HG02840 (cell line): Measurements from ENCODE around the gene FNBP1.

ENCODE experiments used
- ATAC-seq: cut with Tn5 transposase; IDR thresholded peaks from one replicate; pipeline ENCODE4 v1.9.1; 2021; ENCODE audit warnings: mild to moderate bottlenecking, moderate library complexity, moderate number of reproducible peaks; ENCODE audit not compliant: unreplicated experiment, low FRiP score

Gene FNBP1

GRCh38 chr9:129867136-129868022 lies 175.6 kb downstream of the FNBP1 start:
- ATAC-seq = no peak

DNA sequence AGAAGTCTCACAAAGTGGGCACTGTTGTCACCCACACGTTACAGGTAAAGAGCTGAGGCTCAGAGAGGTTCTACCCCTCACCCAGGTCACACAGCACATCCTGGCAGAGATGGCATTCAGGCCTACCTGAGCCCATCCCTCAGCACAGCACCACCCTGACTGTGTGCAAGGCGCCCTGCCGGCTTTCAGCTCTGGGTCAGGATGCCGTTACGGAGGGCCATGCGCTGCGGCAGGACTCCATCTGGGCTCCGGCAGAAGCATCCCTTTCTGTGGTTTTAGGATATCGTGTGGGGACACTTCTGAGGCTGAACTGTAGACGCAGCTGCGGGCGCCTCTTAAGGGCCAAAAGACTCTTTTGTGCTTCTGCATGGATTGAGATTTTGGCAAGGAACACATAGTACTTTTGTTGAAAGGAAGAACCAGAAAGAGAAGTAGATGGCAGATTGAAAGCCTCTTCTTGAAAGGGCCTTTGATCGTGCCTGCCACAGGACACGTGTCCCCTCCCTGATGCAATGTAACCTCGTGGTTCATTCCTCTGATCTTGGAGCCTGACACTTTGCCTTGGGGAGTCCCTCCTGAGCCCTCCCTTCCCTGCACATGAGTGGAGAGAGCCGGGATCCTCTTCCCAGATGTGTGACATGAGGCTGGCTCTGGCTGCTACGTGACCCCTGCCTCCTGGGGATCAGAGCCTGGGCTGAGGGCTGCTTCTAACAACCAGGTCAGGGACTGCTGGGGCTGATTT lies 176.4 kb downstream of the FNBP1 start:
- no peak for ATAC-seq

- ATAC-seq = no peak
Observed at GRCh38 chr9:129865668-129866320, 177.2 kb downstream of the FNBP1 start.

DNA sequence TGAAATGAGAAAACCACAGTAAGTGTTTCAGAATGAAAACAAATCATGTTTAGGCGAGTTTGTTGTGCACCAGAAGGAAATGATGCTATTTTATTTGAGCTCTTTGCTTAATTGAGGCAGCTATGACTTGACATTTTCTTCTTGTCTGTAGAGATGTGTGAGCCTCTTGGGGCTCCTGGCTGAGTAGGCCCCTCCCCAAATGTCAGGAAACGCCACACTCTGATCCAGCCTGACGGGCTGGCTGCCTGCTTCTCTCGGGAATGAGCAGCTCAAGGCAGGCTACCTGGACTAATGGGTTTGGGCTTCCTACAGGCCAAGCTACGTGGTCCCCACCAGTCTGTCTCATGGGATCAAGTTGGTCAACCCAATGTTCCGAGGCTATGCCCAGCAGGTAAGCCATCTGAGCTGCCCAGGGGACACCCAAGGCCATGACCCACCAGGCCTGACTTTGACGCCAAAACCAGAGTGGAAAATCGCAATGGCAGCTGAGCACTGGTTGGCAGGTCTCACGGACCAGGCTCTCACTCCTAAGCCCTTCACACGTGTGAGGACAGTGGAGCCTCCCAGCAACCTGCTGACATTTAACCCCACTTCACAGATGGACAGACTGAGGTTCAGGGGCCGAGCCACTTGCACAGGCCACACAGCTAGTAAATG lies 177.9 kb downstream of the FNBP1 start:
- ATAC-seq = no peak

DNA sequence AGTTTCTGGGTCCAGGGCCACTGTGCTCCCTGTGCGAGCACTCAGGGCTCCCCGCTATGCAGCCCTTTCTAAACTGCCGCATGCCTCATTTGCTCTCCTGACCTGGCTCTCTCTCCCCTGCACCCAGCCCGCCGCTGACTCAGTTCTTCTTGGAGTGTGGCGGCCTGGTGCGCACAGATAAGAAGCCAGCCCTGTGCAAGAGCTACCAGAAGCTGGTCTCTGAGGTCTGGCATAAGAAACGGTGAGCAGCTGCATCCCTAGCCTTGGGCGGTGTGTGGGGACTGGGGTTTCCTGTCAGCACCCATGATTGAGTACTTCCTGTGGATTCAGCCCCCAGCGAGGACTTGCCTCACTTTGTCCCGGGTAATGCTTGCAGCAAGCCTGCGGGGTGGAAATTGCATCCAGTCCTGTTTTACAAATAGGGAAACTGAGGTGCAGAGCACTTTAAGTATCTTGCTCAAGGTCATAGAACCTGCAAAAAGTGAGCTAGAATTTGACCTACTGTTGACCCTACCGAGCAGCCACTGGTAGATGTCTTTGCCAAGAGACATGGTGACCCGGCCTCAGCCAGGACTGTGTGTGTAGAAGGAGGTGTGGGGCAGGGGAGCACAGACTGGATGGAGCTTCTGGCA lies 179.8 kb downstream of the FNBP1 start:
- ATAC-seq = no peak

DNA sequence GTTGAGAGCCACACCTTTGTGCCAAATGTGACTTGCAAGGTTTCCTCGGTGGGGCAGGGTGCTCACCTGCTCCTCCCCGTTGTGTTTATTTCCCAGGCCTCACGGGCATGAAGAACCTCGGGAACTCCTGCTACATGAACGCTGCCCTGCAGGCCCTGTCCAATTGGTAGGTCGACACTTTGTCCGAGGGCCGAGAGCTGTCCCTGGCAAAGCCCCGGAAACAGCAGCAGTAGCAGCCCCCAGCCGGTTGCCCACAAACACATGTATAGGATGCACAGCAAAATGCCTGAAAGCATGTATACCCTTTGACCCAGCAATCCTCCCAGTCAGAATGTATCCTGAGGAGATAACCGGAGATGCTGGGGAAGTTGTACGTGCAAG lies 181.6 kb downstream of the FNBP1 start:
- ATAC-seq = no peak

DNA sequence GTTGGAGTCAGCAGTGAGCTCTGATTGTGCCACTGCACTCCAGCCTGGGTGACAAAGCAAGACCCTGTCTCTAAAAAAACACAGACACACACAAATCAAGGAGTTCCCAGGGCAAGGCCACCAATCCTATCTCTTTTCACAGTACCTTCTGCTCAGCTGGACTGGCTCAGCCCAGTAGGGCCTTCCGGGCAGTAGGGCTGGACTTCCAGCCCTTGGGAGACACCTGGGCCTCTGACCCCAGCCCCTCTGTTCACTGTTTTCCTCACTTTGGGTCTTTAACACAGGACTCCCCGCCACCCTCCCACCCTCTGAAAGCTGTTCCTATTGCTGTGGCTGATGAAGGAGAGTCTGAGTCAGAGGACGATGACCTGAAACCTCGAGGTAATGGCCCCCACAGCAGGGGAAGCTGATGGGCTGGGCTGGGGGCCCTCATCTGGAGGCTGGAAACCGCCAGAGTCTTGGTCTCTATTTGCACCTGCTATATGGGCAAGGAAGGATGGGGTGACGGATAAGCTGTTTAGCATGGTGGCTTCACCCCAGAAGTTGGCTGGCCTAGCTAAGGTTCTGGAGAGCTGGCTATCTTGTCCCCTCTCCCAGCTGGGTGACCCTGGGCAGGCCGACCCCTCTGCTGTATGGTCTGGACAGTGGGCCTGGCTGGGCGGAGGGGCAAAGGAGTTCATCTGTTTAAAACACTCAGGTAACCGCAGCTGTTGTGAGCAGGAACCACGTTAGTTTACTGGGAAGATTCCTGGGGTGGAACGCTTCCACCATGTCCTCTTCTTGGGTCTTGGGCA lies 182.1 kb downstream of the FNBP1 start:
- no peak for ATAC-seq

DNA sequence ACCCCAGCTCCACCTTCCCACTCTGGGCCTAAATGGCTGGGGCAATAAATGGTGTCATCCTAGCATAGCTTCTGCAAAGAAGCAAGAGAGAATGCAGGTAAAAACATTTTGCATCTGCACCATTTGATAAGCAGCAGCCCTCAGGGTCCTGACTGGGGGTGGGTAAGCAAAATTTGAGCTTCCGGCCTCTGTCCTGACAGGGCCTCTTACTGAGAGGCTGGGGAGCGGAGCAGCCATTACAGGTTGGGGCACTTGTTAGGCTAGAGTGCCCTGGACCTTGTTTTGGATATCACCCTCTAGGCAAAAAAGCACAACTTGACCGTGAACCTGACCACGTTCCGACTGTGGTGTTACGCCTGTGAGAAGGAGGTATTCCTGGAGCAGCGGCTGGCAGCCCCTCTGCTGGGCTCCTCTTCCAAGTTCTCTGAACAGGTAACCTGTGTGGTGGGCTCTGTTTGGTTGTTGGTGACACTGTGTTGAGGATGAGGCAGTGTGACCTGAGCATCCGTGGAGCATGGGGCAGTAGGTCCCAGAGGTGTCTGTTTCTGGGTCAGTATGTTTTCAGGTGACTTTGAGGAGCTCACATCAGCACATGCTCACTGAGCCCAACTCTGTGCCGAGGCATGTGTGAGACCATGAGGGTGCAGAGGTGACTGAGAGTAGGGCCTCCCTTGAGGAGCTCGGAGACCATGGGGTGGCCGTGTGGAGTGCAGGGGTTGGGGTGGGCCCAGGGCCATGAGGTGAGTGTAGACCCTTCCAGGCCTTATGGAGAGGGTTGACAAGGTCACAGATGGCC lies 184.6 kb downstream of the FNBP1 start:
- ATAC-seq = no peak

DNA sequence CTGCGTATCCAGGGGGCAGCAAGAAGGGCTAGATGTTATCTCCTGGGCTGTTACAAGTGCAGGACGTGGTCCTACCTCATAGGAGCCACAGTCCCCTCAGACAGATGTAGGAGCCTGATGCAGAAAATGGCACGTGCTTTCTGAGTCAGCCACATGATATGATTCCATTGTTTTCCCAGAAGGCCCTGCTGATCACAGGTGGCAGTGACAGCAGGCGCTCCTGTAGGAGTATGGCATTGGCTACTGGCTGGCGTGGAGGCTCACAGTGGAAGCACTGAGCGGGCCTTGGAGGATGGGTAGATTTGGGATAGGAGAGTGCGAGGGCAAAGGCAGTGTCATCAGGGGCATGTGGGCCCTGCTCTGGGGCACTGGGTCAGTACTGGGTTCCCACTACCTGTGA lies 185.8 kb downstream of the FNBP1 start:
- no peak for ATAC-seq

DNA sequence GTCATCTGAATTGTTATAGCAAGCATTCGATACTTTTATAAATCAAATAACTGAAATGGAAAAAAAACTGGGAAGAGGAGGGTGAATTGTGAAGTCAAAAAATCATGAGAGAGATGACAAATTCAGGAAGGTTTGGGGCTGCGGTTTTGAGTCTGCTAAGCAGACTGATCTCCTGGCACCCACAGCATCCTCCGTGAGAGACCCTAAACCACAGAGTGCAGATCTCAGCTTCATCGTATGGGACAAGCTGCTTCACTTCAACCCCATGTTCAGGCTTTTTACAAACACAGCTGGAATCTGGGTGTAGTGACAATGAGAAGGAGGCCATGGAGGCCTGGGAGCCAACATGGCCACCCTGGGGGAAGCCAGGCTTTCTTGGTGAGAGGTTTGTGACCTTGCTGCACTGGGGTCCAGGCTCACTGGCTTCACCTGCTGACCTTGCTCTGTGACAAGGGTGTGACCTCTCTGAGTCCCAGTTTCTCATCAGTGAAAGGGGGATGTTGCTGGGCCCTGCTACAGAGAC lies 188.3 kb downstream of the FNBP1 start:
- ATAC-seq = no peak

- no peak for ATAC-seq
Observed at GRCh38 chr9:129853614-129854013, 189.4 kb downstream of the FNBP1 start.

DNA sequence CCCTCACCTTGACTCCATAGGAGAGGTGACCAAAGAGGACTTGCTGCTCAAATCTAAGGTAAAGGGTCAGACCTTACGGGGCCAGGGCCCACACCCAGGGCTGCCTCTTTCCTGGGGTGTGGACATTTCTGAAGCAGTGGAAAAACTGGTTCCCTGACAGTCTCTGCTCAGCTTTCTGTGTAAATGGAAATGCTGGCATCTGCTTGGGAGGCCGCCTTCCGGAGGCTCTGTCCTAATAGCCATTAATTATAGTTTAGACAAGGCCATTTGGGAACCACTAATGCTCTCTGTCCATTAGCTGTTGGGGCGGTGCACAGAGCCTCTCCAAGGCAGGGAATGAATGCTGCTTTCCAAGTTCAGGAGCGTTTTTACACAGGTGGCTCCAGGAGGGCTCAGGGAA lies 190.4 kb downstream of the FNBP1 start:
- ATAC-seq = no peak

- no peak for ATAC-seq
Observed at GRCh38 chr9:129851821-129852220, 191.2 kb downstream of the FNBP1 start.

DNA sequence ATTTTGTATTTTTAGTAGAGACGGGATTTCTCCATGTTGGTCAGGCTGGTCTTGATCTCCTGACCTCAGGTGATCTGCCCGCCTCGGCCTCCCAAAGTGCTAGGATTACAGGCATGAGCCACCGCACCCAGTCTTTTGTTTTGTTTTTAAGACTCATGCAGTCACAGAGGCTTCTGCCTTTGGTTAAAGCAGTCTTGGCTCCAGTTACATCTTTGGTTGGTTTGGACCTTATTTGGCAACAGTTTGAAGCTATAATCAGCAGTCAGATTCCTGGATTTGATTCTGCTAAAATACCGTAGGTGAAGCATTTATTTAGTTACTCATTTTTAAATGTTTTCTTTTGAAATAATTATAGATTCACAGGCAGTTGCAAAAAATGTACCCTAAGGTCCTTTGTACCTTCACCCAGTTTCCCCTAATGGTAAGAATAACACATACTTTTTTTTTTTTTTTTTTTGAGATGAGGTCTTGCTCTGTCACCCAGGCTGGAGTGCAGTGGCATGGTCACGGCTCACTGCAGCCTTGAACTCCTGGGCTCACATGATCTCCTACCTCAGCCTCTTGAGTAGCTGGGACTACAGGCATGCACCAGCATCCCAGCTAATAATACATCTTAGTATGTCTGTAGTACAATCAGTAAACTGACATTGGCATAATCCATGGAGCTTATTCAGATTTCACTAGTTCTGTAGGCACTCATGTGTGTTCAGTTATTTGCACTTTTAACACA lies 192.0 kb downstream of the FNBP1 start:
- no peak for ATAC-seq

GRCh38 chr9:129849901-129850300 lies 193.1 kb downstream of the FNBP1 start:
- no peak for ATAC-seq

DNA sequence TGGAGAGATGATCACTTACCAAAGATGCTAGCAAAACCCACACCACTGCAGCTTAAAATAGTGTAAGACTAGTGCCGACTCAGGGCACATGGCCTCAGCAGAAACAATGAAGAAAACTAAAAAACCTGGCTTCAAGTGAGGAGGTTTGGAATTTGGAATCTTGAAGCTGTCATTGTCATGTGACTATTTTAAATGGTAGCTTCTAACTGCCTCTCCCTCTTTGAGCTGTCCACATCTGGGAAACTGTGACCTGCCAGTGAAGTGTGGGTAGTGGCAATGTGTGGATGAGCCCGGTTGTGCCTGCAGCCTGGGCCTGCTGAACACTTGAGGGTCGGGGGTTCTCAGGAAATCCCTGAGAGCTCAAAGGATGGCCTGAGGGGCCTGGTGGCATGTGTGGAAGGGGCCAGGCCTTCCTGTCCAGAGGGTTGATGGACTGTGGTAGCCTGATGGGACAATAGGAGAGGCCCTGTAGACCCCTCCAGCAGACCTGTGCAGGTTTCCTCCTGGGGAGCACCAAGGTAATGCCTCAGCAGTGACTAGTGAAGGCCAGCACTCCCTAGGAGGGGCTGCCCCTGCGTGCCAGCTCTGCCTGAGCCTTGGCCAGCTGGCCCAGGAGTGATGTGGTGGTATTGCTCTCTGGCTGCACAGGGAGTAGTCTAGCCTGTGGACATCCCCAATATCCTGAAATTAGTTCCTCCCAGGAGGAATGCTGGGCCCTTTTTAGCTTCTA lies 194.1 kb downstream of the FNBP1 start:
- no peak for ATAC-seq

DNA sequence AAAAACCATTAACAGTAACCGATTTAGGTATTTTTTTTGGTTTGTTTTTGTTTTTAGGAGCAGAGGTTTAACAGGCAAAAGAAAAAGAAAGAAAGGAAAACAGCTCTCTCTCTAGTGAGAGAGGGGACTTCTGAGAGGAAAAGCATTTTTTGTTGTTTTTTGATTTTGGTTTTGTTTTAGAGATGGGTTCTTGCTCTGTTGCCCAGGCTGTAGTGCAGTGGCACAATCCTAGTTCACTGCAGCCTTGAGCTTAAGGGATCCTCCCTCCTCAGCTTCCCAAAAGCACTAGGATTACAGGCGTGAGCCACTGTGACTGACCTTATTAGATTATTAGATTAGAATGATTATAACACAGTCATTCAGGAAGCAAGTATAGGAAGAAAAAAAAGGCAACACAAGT lies 197.6 kb downstream of the FNBP1 start:
- ATAC-seq = no peak
